NCI-H146 (cell line): ENCODE data around the gene CABYR.

Experiments used
- DNase-seq: peaks from one replicate; lab custom pipeline; 2025; lab: John Stamatoyannopoulos, UW

Gene CABYR

DNA sequence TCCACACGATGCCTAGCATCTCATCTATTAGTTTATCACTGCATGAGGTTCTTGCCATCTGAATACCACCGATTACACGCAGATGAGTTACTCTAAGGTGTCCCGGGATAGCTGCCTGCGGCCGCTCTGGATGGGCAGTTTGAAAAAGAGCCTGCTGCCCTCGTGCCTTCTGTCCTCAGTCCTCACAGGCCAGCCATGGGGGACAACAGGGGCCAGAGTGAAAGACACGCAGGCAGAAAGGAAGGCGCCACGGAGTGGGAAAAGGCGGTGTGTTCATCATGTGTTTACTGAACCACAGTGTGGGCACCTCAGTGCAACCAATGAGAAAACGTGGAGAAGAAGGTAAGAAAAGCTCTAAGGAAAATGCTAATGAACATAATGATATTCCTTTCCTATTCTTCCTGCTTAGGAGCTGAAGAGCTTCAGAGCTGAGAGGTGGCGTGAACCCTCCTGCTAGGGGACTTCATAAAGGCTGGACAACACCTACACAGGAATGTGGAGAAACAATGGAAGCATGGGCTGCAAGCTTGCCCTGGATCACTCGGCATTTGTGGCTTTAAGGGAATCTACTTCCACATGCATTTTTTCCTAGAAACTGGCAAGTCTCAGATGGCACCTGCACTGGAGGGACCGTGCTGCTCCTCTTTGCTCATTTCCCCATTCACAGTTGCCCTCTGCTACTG, 50.9 kb downstream of the CABYR start:
- no peak for DNase-seq

DNA sequence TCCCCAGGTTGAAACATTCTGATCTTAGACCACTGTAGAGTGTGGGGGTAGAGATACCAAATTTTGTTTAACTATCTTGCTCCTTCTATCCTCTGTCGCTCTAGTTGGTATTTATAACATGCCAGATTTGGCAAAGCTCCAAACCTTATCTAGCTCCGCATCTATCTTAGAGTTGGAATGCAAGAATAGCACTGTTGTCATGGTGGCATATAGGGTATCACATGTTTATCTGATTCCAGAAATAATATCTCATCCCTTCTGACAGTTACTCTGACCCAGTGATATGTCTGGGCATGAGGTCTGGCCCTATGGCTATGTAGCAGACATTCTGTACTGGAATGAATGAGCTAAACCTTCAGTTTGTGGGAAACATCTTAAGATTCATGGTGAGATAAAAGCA, 51.7 kb downstream of the CABYR start:
- no peak for DNase-seq

DNA sequence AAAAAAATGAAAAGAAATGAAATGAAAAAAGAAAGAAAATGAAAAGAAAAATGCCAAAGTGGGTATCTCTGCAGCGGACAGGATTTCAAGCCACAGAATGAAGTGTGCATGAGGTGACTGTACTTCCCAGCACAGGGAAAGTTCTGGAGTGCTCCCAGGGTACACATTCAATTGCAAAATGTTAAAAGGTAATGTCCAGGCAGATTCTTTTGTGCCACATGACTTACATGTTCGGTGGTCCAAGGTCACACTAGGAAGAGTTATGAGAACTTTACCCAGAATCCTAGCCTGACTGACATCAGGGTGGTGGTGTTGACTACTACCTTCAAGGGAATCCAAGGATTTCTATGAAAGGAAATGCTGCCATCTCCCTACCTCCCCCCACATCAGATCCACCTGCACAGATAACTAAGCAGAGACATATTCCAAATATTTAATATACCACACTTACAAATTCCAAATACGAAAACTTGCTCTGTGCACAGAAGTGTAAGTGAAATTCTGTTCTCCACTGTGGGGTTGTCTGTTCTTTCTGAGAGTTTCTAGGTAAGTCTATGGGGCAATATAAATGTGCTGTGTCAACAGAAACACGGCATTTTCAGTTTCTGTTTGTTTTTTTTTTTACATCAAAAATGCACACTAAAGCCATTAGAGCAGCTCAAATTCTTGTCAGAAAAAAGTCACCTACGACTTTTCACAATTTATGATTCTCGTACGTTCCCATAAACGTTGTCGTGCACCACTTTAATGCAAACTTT, 56.6 kb downstream of the CABYR start:
- DNase-seq = no peak

DNA sequence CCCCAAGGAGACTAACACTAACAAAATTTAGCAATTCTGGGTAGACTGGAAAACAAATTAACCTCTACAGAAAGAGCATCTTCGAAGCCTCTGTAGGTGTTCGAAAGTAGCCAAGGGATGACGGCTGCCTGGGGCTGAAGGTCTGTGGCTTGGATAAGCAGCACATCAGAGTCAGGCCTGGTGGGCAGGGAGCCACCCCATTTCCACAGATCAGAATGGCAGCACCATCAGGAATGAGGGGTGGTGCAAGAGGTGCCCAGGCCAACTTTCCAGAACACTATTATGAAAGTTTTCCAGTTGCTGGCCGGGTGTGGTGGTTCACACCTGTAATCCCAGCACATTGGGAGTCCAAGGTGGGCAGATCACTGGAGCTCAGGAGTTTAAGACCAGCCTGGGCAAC, 57.9 kb downstream of the CABYR start:
- no peak for DNase-seq

DNA sequence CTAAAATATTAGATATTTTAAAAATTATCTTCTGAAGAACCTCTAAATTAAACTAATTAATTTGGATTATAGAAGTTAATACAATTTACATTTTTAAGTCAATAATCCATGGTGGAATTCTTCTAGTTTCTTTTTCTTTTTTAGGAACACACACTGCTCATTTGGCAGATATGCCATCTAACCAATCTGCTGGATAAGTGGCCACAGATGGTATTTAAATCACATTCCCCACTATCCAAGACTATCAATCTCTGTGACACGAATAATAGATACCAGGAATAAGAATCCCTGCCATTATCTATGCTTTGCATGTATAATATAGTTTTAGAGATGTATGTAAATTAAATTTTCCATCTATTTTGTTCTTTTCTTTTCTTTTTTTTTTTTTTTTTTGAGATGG, 58.5 kb downstream of the CABYR start:
- DNase-seq = no peak

GRCh38 chr18:24198461-24198860, 59.6 kb downstream of the CABYR start:
- DNase-seq = peak; percentile 16

GRCh38 chr18:24199372-24199962, 60.6 kb downstream of the CABYR start:
- DNase-seq = no peak

DNA sequence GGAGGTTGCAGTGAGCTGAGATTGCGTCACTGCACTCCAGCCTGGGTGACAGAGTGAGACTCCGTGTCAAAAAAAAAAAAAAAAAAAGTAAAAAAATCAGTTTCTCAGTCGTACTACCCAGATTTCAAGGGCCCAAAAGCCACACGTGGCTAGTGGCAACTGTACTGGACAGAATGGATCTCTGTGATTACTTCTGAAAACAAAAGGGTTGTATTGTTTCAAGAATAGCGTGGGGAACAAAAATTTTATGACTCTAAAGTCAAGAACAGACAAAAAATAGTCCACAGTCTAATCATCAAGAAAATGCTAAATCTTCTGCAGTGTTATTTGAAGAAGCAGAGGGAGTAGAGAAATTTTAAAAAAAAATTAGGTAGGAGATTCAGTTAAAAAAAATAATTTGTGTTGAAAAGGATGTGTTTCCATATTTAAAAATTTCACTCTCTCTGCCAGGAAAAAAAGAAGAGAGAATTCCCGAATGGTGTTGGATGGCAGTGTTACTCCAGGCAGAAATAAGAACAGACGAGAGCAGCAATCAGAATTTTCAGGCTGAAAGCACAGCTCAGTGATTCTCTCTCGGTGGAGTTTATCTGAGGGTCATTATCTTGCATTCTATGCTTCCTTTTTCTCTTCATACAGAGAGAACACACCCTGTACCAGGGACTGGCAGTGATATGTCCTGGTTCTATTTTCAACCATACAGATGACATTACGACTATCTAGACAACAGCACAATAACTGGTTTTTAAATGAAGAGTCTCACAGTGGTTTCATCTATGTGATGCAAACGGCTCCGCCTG, 61.8 kb downstream of the CABYR start:
- DNase-seq = no peak

- DNase-seq = peak; percentile 51
These were observed 63.1 kb downstream of the CABYR start for GRCh38 chr18:24201699-24202687.

DNA sequence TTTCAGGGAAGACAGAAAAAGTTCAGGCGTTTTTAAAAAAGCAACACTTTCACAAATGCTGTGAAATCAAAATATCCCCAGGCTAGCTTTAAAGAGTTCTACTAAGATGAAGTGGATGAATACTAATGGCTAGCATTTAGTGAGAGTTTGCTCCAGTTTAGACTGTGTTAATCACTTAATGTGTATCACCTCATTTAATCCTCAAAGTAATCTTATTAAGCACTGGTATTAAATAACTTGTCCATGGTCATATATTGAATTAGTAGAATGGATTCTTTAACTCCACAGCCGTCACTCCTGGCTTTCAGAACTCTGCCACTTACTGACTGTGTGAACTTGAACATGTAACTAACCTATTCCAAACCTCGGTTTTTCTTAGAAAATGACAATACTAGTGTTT, 66.0 kb downstream of the CABYR start:
- DNase-seq = no peak

DNA sequence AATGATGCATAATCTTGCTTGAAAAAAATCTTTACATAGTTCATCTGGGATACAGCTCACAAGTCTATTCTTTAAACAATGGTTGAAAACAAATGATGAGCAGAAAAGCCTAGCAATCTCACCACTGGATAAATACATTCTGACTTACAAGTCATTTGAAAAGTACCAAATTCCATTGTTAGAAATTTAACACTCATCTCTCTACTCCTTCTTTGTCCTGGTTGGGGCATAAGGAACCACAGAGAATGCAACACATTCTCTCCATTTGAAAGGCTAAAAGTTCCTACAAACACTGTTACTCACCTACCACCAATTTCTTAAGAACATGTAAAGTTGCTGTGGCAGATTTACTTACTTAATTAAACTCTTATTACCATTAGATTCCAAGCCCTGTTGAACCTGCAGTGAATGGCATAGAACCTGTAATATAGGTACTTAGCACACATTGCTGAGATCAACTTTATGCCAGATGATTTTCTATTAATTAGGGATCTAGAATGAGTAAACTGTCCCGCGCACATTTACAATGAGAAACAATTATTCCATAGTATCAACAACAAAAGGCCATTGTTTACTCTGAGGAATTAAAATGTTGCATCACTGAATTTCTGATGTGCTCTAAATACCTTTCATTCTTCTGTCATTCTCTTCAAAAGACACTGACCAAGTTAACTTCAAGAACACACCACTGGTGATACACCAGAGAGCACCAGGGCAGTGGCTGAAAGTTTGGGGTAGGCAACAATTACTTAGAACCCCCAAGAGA, 69.6 kb downstream of the CABYR start:
- DNase-seq = no peak

GRCh38 chr18:24209558-24209957, 70.7 kb downstream of the CABYR start:
- DNase-seq = no peak
